Activated CD4-positive, alpha-beta memory T cell treated with anti-CD3 and anti-CD28 coated beads, Interleukin-2, amount 10 ng/mL, durations not matched to agents 7 days and 5 days (primary cell): Measurements from ENCODE around the gene ZNF556. TPM values are rescaled to one million over a fixed set of nuclear protein-coding genes. Genes with fewer than 3 reads are reported as not detected.

Source experiments
- CTCF ChIA-PET: fragments of 350-600 bp; sonication (Branson Sonifier 250); formaldehyde crosslinking; loops from one replicate; lab custom pipeline; 2021; ENCODE audit warnings: antibody characterized with exemption, inconsistent platforms; lab: Charles Lee
- POLR2A ChIA-PET: fragments of 350-600 bp; sonication (Branson Sonifier 250); formaldehyde crosslinking; loops from one replicate; lab custom pipeline; 2021; ENCODE audit warnings: antibody characterized with exemption; lab: Charles Lee
- DNase-seq: peaks from one replicate; pipeline ENCODE4 v3.0.0-alpha.2; 2020
- H3K27ac Mint-ChIP-seq: one replicate; pipeline ENCODE4 v1.8.0; 2021; ENCODE audit warnings: mild to moderate bottlenecking, mixed read lengths
- H3K27me3 Mint-ChIP-seq: one replicate; pipeline ENCODE4 v1.8.0; 2021; ENCODE audit warnings: mixed read lengths
- H3K36me3 Mint-ChIP-seq: one replicate; pipeline ENCODE4 v1.8.0; 2021; ENCODE audit warnings: low read depth, mixed read lengths
- H3K4me1 Mint-ChIP-seq: one replicate; pipeline ENCODE4 v1.8.0; 2021; ENCODE audit warnings: mixed read lengths
- H3K4me3 Mint-ChIP-seq: one replicate; pipeline ENCODE4 v1.8.0; 2021; ENCODE audit warnings: mild to moderate bottlenecking, mixed read lengths
- H3K9me3 Mint-ChIP-seq: one replicate; pipeline ENCODE4 v1.8.0; 2021; ENCODE audit warnings: mixed read lengths
- total RNA-seq, 2 experiments: library from RNA; stranded (reverse); gene quantifications; one replicate each; pipeline ENCODE4 v1.2.3, GENCODE V29; 2021

ZNF556 gene
- total RNA-seq, 2 experiments from 2014 or later, result not detected

DNA sequence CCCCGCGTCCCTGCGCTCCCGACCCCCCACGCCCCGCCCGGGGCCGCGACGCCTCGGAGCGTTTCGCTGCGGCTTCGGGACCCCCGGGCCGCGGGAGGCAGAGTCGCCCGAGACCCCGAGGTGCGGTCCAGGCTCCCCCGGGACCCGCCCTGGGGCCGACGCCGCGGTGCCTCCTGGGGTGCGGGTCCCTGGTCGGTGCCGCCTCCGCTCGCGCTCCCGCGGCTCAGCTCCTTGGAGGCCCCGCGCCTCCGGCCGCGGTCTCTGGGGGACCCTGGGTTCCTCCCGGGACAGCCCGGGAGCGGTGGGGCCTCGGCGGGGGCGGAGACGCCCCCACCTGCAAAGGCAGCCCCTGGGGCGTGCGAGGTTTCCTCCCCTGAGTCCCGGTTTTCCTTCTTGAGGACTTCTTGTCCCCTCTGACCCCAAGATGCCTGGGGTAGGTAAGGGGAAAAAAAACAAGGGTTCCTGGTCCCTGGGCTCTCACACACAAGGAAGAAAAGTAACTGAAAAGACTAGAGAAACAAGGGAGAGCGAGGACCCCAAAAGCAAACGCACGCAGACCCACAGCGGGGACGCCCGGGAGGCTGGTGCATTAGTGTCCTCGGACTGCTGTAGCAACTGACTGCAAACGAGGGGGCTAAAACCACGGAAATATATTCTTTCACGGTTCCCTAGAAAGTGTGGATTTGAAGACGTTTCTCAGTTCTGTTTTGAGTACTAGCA is 25.1 kb upstream of the ZNF556 start:
- Mint-ChIP-seq H3K4me1 (peaks cover 12% of the 10 kb centered on the region), H3K9me3 (peaks cover 25% of the 10 kb centered on the region), H3K36me3 (peaks cover 15% of the 10 kb centered on the region), H3K27ac (no peak overlapping the region), H3K4me3 (peak overlapping the region; percentile 62), H3K27me3 (no peaks in the 10 kb centered on the region)
- ChIA-PET CTCF (interaction anchor here (1.0 to 1.2 kb wide), 4 partner anchors 9 to 194 kb away, joined by 3 to 12 read pairs (median 4); partner anchors contain the start of gene ZNF554), POLR2A (interaction anchor here (1.5 to 1.6 kb wide), 2 partner anchors 9 to 59 kb away, joined by 5 read pairs; partner anchors contain the start of gene ZNF57)
- DNase-seq, result no peak

DNA sequence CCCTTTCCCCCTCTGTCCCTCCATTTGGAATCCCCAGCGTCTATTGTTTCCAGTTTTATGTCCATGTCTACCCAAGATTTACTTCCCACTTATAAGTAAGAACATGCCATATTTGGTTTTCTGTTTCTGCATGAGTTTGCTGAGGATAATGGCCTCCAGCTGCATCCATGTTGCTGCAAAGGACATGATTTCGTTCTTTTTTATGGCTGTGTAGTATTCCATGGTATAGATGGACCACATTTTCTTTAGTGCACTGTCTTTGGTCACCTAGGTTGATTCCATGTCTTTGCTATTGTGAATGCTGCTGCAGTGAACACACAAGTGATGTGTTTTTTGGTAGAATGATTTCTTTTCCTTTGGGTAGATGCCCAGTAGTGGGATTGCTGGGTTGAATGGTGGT is 22.0 kb upstream of the ZNF556 start:
- Mint-ChIP-seq H3K4me1 (peaks cover 15% of the 10 kb centered on the region), H3K36me3 (peaks cover 24% of the 10 kb centered on the region), H3K4me3 (no peak overlapping the region), H3K27me3 (no peaks in the 10 kb centered on the region), H3K9me3 (peaks cover 28% of the 10 kb centered on the region), H3K27ac (no peak overlapping the region)
- ChIA-PET CTCF (no interaction called here), POLR2A (no interaction called here)
- DNase-seq, result no peak

DNA sequence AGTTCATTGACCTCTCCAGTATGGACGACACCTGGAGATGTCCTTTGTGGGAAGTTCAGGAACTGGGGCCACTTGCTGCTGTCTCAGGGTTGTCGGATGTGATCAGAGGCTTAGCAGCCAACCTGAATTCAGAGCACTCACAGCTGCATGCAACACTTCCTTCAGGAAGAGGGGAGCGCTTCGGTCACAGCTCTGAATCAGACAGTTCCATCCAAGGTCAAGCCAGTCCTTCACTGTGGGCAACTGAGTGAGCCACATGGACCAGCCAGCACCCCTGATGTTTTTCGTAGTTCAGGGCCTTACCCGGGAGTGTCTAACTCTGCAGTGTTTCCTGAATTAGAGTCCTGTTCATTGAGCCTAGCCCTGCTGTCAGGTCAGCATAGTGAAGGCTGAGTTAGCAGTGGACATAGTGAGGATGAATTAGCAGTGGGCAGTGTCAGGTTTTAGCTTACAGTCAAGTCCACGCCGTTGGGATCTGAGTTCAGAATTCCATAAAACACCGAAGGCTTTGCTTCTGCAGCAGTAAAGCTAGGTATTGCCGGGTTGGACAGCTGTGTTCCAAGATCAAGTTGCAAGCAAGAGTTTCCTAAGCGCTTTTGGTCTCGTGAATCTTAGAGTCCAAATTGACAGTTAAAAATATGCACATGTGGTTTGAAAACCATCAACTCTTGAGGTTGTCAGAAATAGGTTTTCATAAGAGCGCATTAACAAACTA is 20.8 kb upstream of the ZNF556 start:
- ChIA-PET POLR2A (no interaction called here), CTCF (no interaction called here)
- H3K9me3 Mint-ChIP-seq, result peaks cover 38% of the 10 kb centered on the region
- H3K4me3 Mint-ChIP-seq, result no peak overlapping the region
- no peak for DNase-seq
- H3K27me3 Mint-ChIP-seq, result no peaks in the 10 kb centered on the region
- no peak overlapping the region for H3K27ac Mint-ChIP-seq
- H3K4me1 Mint-ChIP-seq, result peaks cover 15% of the 10 kb centered on the region
- H3K36me3 Mint-ChIP-seq, result peaks cover 29% of the 10 kb centered on the region

- ChIA-PET POLR2A (no interaction called here), CTCF (no interaction called here)
These were observed 19.6 kb upstream of the ZNF556 start for GRCh38 chr19:2847507-2847906.

GRCh38 chr19:2848616-2849015 is 18.5 kb upstream of the ZNF556 start:
- Mint-ChIP-seq H3K36me3 (peaks cover 48% of the 10 kb centered on the region), H3K4me3 (no peak overlapping the region), H3K9me3 (peaks cover 57% of the 10 kb centered on the region), H3K27me3 (no peaks in the 10 kb centered on the region), H3K27ac (no peak overlapping the region), H3K4me1 (peaks cover 8% of the 10 kb centered on the region)
- DNase-seq, result no peak
- ChIA-PET POLR2A (interaction anchor here (0.7 kb wide), 1 partner anchor 16 kb away, joined by 3 read pairs; no protein-coding TSS in a partner anchor), CTCF (no interaction called here)

More at GRCh38 chr19:2847507-2847906, 19.6 kb upstream of the ZNF556 start:
- no peak for DNase-seq
- no peak overlapping the region for H3K4me3 Mint-ChIP-seq
- peaks cover 9% of the 10 kb centered on the region for H3K4me1 Mint-ChIP-seq
- peaks cover 46% of the 10 kb centered on the region for H3K9me3 Mint-ChIP-seq
- H3K27me3 Mint-ChIP-seq, result no peaks in the 10 kb centered on the region
- H3K36me3 Mint-ChIP-seq, result peaks cover 37% of the 10 kb centered on the region
- no peak overlapping the region for H3K27ac Mint-ChIP-seq

GRCh38 chr19:2850256-2850925 is 16.7 kb upstream of the ZNF556 start:
- no peak overlapping the region for H3K4me3 Mint-ChIP-seq
- peak overlapping the region; percentile 2 for H3K27ac Mint-ChIP-seq
- peaks cover 61% of the 10 kb centered on the region for H3K36me3 Mint-ChIP-seq
- POLR2A ChIA-PET, result interaction anchor here (1.4 kb wide), 1 partner anchor 9 kb away, joined by 5 read pairs; the partner anchor contains the start of gene ZNF555
- DNase-seq, result no peak
- CTCF ChIA-PET, result interaction anchor here (0.6 to 2.0 kb wide), 4 partner anchors 9 to 270 kb away, joined by 3 to 5 read pairs (median 4); partner anchors contain the start of genes ZNF554 and ZNF555
- peaks cover 65% of the 10 kb centered on the region for H3K9me3 Mint-ChIP-seq
- no peaks in the 10 kb centered on the region for H3K27me3 Mint-ChIP-seq
- peaks cover 8% of the 10 kb centered on the region for H3K4me1 Mint-ChIP-seq

DNA sequence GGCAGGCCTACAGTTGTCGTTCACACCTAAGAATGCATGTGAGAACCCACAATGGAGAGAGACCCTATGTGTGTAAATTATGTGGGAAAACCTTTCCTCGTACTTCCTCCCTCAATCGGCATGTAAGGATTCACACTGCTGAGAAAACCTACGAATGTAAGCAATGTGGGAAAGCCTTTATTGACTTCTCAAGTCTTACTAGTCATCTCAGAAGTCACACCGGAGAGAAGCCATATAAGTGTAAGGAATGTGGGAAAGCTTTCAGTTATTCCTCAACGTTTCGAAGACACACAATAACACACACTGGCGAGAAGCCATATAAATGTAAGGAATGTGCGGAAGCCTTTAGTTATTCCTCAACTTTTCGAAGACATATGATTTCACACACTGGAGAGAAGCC is 14.5 kb upstream of the ZNF556 start:
- CTCF ChIA-PET, result no interaction called here
- H3K36me3 Mint-ChIP-seq, result peaks cover 58% of the 10 kb centered on the region

DNA sequence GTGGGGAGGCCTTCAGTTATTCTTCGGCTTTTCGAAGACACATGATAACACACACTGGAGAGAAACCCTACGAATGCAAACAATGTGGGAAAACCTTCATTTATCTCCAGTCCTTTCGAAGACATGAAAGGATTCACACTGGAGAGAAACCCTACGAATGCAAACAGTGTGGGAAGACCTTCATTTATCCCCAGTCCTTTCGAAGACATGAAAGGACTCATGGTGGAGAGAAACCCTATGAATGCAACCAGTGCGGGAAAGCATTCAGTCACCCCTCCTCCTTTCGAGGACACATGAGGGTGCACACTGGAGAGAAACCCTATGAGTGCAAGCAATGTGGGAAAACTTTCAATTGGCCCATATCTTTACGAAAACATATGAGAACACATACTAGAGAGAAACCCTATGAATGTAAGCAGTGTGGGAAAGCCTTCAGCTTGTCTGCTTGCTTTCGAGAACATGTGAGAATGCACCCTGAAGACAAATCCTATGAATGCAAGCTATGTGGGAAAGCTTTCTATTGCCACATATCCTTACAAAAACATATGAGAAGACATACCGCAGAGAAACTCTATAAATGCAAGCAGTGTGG is 14.0 kb upstream of the ZNF556 start:
- no peaks in the 10 kb centered on the region for H3K27me3 Mint-ChIP-seq
- ChIA-PET CTCF (interaction anchor here (1.0 kb wide), 1 partner anchor 34 kb away, joined by 3 read pairs; no protein-coding TSS in a partner anchor), POLR2A (no interaction called here)
- peaks cover 13% of the 10 kb centered on the region for H3K4me1 Mint-ChIP-seq
- no peak for DNase-seq
- no peak overlapping the region for H3K27ac Mint-ChIP-seq
- no peak overlapping the region for H3K4me3 Mint-ChIP-seq
- H3K9me3 Mint-ChIP-seq, result peaks cover 57% of the 10 kb centered on the region
- peaks cover 57% of the 10 kb centered on the region for H3K36me3 Mint-ChIP-seq

More for the DNA sequence above, 14.5 kb upstream of the ZNF556 start:
- DNase-seq, result no peak
- Mint-ChIP-seq H3K27ac (no peak overlapping the region), H3K4me1 (peaks cover 13% of the 10 kb centered on the region), H3K4me3 (no peak overlapping the region), H3K27me3 (no peaks in the 10 kb centered on the region), H3K9me3 (peaks cover 56% of the 10 kb centered on the region)
- POLR2A ChIA-PET, result no interaction called here

DNA sequence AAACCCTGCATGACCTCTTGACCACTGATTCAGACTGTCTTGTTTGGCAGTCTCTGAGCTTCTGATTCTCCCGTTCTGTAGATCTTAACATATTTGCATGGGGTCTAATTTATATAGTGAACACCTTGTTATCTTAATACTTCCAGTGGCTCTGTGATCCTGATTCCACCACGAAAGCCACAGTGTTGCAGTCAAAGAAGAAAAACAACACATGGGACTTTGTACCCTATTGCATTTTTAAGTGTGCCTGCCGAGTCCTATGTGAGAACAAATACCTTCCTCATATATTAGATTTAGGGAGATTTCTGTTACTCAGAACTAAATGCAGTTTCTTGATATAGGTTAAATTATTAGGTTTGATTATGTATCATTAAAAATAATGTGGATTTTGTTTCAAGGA is 12.3 kb upstream of the ZNF556 start:
- no peak for DNase-seq
- Mint-ChIP-seq H3K36me3 (peaks cover 54% of the 10 kb centered on the region), H3K9me3 (peaks cover 65% of the 10 kb centered on the region), H3K4me3 (no peak overlapping the region), H3K27ac (no peak overlapping the region), H3K4me1 (peaks cover 13% of the 10 kb centered on the region), H3K27me3 (no peaks in the 10 kb centered on the region)
- POLR2A ChIA-PET, result no interaction called here
- CTCF ChIA-PET, result no interaction called here

GRCh38 chr19:2856457-2857050 is 10.6 kb upstream of the ZNF556 start:
- Mint-ChIP-seq H3K27ac (no peak overlapping the region), H3K4me1 (peaks cover 5% of the 10 kb centered on the region), H3K9me3 (peaks cover 57% of the 10 kb centered on the region), H3K36me3 (peaks cover 39% of the 10 kb centered on the region), H3K4me3 (no peak overlapping the region), H3K27me3 (no peaks in the 10 kb centered on the region)
- ChIA-PET CTCF (no interaction called here), POLR2A (no interaction called here)
- no peak for DNase-seq

DNA sequence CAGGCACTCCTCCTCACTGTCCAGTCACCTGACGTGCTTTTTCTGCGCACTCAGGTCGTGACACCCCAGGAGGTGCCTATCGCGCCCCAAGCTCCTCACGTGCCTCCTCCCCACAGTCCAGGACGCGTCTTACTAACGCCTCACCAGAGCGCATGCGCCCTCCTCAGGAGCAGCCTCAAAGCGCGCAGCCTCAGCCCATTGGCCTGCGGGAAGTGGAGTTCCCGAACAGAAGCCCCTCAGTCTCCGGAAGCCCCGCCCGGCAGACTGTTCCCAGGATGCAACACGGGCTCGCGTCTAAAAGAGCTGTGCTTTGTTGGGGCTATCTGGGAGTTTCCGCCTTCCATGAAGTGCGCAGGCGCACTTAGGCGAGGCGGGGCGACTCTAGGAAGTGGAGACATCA is 8.3 kb upstream of the ZNF556 start:
- peaks cover 5% of the 10 kb centered on the region for H3K4me1 Mint-ChIP-seq
- POLR2A ChIA-PET, result no interaction called here
- no peaks in the 10 kb centered on the region for H3K27me3 Mint-ChIP-seq
- H3K9me3 Mint-ChIP-seq, result peaks cover 44% of the 10 kb centered on the region
- H3K27ac Mint-ChIP-seq, result no peak overlapping the region
- H3K4me3 Mint-ChIP-seq, result no peak overlapping the region
- DNase-seq, result no peak
- peaks cover 16% of the 10 kb centered on the region for H3K36me3 Mint-ChIP-seq
- CTCF ChIA-PET, result no interaction called here

DNA sequence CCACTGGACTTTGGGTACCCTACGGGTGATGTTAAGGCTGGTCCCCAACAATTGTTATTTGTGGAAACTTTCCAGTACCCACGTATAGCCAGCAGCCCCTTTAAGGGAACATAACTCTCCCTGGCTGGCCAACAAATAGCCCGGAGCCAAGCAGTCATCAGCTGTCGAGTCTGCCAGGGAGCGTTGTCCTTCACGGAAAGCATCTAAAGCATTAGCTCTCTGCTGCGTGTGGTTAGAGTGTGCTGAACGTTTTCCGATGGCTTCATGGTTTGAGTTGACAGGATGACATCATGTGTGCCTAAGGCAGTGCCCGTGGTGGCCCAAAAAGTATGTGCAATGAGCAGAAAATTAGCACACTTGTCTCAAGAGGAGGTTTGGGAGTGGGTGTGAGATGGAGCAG is 3.3 kb upstream of the ZNF556 start:
- POLR2A ChIA-PET, result interaction anchor here (0.6 kb wide), 1 partner anchor 15 kb away, joined by 3 read pairs; no protein-coding TSS in a partner anchor

More for the DNA sequence above, 3.3 kb upstream of the ZNF556 start:
- H3K4me3 Mint-ChIP-seq, result no peak overlapping the region
- no peaks in the 10 kb centered on the region for H3K27me3 Mint-ChIP-seq
- no peaks in the 10 kb centered on the region for H3K4me1 Mint-ChIP-seq
- DNase-seq, result no peak
- no peak overlapping the region for H3K27ac Mint-ChIP-seq
- CTCF ChIA-PET, result interaction anchor here (0.7 kb wide), 1 partner anchor 153 kb away, joined by 3 read pairs; no protein-coding TSS in a partner anchor
- H3K9me3 Mint-ChIP-seq, result peaks cover 28% of the 10 kb centered on the region
- H3K36me3 Mint-ChIP-seq, result peaks cover 2% of the 10 kb centered on the region
